ENCODE results near the gene NGDN. TPM values are rescaled to one million over a fixed set of nuclear protein-coding genes. Genes with fewer than 3 reads are reported as not detected.

The NGDN gene
- total and polyA plus RNA-seq, 2 experiments from 2014 or later, result 47.2 to 47.6 TPM

DNA sequence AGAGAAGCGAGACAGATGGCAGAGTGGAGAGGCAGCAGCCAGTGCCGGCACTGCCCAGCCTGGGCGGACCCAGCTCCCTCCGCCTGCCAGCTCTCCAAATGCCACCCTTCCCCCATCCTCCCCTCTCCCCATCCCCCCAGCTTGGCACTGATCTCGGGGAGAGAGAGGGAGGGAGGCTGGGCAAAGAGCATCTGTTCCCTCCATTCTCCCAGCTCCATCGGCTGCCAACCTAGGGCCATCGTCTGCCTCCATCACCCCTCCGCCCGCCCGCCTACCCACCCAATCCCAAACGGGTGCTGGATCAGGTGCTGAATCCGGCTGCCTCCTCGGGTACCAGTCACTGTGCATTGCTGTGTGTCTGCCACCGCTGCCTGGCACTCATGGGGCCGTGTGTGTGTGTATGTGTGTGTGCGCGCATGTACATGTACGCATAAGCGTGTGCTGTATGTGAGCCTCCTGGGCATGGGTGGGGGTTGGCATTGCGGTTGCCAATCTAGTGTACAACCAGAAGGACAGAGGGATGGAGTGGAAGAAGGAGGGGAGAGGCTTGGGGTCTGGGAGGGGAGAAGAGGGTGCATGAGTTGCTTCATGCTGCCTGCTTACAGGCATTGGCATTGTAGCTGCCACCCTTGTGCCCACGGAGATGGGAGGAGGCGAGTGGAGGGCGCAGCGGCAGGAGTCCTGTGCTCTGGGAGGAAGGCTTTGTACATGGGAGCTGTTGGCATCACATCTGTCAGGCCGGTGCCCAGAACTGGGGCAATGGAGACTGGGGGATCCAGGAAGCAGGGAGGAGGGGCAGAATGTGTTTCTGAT, 43.7 kb downstream of the NGDN start:
- Histone ChIP-seq H3K4me2 (no peak overlapping the region), H3K36me3 (replicated peaks; ENCODE audit: insufficient read depth, low read depth) (no peaks in the 10 kb centered on the region), H3K4me1 (ENCODE audit: insufficient read depth) (no peaks in the 10 kb centered on the region), H3K4me3 (no peak overlapping the region), H3K79me2 (no peaks in the 10 kb centered on the region), H4K20me1 (ENCODE audit: insufficient read depth, poor library complexity, severe bottlenecking) (no peaks in the 10 kb centered on the region), H3K27me3 (no peaks in the 10 kb centered on the region), H3K9me3 (ENCODE audit: low read depth) (no peaks in the 10 kb centered on the region), H2AFZ (no peak overlapping the region), H3K9me2 (replicated peaks; ENCODE audit: insufficient read depth) (no peaks in the 10 kb centered on the region), H3K27ac (no peak overlapping the region)
- TF ChIP-seq, protein P1, sequence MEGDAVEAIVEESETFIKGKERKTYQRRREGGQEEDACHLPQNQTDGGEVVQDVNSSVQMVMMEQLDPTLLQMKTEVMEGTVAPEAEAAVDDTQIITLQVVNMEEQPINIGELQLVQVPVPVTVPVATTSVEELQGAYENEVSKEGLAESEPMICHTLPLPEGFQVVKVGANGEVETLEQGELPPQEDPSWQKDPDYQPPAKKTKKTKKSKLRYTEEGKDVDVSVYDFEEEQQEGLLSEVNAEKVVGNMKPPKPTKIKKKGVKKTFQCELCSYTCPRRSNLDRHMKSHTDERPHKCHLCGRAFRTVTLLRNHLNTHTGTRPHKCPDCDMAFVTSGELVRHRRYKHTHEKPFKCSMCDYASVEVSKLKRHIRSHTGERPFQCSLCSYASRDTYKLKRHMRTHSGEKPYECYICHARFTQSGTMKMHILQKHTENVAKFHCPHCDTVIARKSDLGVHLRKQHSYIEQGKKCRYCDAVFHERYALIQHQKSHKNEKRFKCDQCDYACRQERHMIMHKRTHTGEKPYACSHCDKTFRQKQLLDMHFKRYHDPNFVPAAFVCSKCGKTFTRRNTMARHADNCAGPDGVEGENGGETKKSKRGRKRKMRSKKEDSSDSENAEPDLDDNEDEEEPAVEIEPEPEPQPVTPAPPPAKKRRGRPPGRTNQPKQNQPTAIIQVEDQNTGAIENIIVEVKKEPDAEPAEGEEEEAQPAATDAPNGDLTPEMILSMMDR (IDR thresholded peaks at IDR 0.05; ENCODE audit: poor library complexity), result no peak
- no peak for TF ChIP-seq EZH2 (IDR thresholded peaks at IDR 0.05; ENCODE audit: borderline replicate concordance)
- no peak for TF ChIP-seq EZH2phosphoT487 (IDR thresholded peaks at IDR 0.05; ENCODE audit: low read depth, severe bottlenecking, unreplicated experiment)
- 93% methylated on average over 22 of the region's 25 CpGs for WGBS (ENCODE audit: low lambda C conversion rate, missing lambda C conversion rate)
- no peak for DNase-seq (ENCODE audit: low spot score)

DNA sequence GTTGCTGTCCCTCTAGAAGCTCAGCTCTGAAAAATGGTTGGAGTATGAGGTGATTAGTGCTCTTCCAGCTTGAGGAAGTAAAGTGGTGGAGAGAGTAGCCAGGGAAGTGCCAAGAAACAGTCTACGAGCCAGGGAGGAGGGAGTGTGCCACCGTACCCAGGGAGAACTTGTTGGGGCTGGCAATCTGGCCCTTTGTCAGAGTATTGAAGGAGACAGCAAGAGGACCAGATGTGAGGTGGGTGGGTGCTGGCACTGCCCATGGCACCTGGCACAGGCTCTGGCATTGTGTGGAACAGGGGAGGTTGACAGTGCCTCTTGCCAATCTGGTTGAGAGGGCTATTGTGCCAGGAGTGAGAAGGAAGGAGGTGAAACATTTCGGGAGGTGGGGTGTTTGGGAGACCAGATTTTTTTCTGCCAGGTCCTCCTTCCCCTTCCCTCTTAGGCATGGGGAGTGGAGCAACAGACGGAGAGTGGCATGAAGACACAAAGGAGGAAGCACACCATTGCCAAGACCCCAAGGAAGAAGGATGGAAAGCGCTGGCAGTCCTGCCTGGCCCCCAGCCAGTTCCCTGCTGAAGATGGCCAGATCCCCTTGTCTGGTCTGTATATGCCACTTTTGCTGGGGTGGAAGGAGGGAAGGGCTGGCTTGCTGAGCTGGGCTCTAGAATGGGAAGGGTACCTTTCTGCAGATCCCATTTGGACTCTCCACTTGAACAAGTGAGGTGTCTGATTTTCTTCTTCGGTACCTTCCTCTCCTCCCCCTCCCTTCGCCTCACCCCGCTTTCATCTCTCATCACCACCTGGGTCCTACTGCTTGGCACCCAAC, 44.5 kb downstream of the NGDN start:
- WGBS (ENCODE audit: low lambda C conversion rate, missing lambda C conversion rate), result 97% methylated on average over 8 of the region's 8 CpGs
- H3K9me3 ChIP-seq (ENCODE audit: low read depth), result no peaks in the 10 kb centered on the region
- H3K36me3 ChIP-seq (replicated peaks; ENCODE audit: insufficient read depth, low read depth), result no peaks in the 10 kb centered on the region
- no peak overlapping the region for H2AFZ ChIP-seq
- DNase-seq (ENCODE audit: low spot score), result no peak
- H3K27ac ChIP-seq, result no peak overlapping the region
- H3K79me2 ChIP-seq, result no peaks in the 10 kb centered on the region
- no peak overlapping the region for H3K4me3 ChIP-seq
- no peaks in the 10 kb centered on the region for H4K20me1 ChIP-seq (ENCODE audit: insufficient read depth, poor library complexity, severe bottlenecking)
- no peaks in the 10 kb centered on the region for H3K9me2 ChIP-seq (replicated peaks; ENCODE audit: insufficient read depth)
- no peaks in the 10 kb centered on the region for H3K27me3 ChIP-seq
- H3K4me2 ChIP-seq, result no peak overlapping the region
- no peaks in the 10 kb centered on the region for H3K4me1 ChIP-seq (ENCODE audit: insufficient read depth)
- TF ChIP-seq EZH2phosphoT487 (IDR thresholded peaks at IDR 0.05; ENCODE audit: low read depth, severe bottlenecking, unreplicated experiment), result no peak
- TF ChIP-seq EZH2 (IDR thresholded peaks at IDR 0.05; ENCODE audit: borderline replicate concordance), result no peak
- TF ChIP-seq, protein P1 (IDR thresholded peaks at IDR 0.05; ENCODE audit: poor library complexity), result no peak

DNA sequence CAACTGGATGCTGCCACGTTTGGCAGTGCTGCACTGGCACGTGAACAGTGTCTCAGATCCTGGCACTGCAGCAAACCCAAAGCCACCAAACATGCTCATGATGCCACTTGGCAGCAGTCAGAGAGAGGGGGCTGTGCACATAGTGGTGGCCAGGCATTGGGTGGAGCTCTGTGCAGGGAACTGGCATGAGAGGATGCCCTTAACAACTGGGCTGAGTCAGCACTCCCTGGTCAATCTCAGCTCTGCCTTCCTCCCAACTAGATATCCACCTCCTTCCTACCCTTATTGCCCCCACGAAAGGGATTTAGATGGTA, 45.1 kb downstream of the NGDN start:
- H2AFZ ChIP-seq, result no peak overlapping the region
- no peaks in the 10 kb centered on the region for H3K9me3 ChIP-seq (ENCODE audit: low read depth)
- no peaks in the 10 kb centered on the region for H4K20me1 ChIP-seq (ENCODE audit: insufficient read depth, poor library complexity, severe bottlenecking)
- 90% methylated on average over 3 of the region's 3 CpGs for WGBS (ENCODE audit: low lambda C conversion rate, missing lambda C conversion rate)
- no peak for DNase-seq (ENCODE audit: low spot score)
- H3K4me3 ChIP-seq, result no peak overlapping the region
- no peaks in the 10 kb centered on the region for H3K27me3 ChIP-seq
- TF ChIP-seq EZH2 (IDR thresholded peaks at IDR 0.05; ENCODE audit: borderline replicate concordance) (no peak), EZH2phosphoT487 (IDR thresholded peaks at IDR 0.05; ENCODE audit: low read depth, severe bottlenecking, unreplicated experiment) (no peak)
- TF ChIP-seq, protein P1 (IDR thresholded peaks at IDR 0.05; ENCODE audit: poor library complexity), result no peak
- no peaks in the 10 kb centered on the region for H3K4me1 ChIP-seq (ENCODE audit: insufficient read depth)
- no peak overlapping the region for H3K4me2 ChIP-seq
- no peak overlapping the region for H3K27ac ChIP-seq
- no peaks in the 10 kb centered on the region for H3K36me3 ChIP-seq (replicated peaks; ENCODE audit: insufficient read depth, low read depth)
- no peaks in the 10 kb centered on the region for H3K9me2 ChIP-seq (replicated peaks; ENCODE audit: insufficient read depth)
- no peaks in the 10 kb centered on the region for H3K79me2 ChIP-seq
